GM19455 (cell line): ENCODE results near the gene GPC6.
"Not testable (repeated sequence)": the region's sequence is repeated elsewhere in the genome, so short reads cannot be mapped to it uniquely, and the experiment has no call there.

Experiments
- ATAC-seq: cut with Tn5 transposase; IDR thresholded peaks from one replicate; pipeline ENCODE4 v1.9.1; 2021; ENCODE audit not compliant: unreplicated experiment

GPC6 gene

DNA sequence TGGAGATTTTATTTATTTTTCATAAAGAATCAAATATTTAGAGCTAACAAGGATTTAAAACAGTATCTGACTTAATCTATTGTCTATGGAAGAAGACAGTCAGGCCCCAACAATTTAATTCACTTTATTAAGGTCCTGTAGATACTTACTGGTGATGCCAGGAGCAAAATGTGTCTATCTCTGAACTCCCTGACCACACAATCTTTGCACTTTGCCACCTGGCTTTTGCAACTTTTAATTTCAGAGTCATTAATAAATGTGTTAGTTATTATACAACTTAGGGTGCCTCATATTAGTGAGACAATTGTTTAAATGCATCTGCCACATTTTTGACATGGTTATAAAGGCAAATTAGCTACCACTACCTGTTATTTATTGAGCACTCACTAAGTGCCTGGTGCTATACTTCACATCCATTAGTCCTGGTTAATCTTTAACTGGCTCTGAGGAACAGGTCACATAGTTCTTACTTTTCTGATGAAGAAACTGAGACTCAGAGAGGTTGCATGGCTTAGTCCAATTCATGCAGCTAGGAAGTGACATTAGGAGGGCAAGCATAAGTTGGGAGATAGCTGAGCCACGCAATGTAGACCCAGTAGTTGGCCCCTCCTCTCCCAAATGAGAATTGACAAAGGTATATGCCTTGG lies 955.0 kb downstream of the GPC6 start:
- ATAC-seq = no peak

GRCh38 chr13:94182185-94182761 lies 955.7 kb downstream of the GPC6 start:
- ATAC-seq = no peak

- no peak for ATAC-seq
Observed at GRCh38 chr13:94186470-94186869, 959.9 kb downstream of the GPC6 start.

DNA sequence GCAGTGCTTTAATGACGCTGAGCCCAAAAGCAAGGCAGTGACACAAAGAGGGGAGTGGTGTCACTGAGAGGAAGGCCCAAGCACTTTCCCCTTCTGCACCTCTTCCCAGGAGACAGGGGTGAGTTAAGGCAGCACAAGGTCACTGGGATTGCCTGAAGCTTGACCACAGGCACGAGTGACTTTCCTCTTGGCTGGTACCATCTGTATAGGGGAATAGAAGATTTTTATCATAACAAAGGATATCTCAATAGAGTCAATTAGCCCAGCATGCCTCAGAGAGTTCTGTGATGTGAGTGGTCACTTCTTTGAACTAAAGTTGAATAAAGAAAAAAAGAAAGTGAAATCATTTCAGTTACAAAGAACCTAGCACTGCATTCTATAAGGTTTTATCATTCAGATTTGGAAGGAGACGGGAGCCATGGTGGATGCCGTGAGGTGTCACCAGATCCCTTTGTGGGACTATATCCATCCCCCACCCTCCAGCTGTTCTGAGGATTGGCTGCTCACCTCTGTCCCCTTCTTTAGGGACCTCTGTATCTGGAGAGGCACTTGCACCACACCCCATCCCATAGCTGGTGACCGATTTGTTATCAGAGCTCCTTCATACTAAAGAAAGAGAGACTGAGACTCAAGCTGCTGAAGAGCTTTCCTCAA lies 961.7 kb downstream of the GPC6 start:
- ATAC-seq = no peak

- ATAC-seq = no peak
Observed at GRCh38 chr13:94192431-94192975, 965.9 kb downstream of the GPC6 start.

- no peak for ATAC-seq
Observed at GRCh38 chr13:94195715-94196114, 969.1 kb downstream of the GPC6 start.

DNA sequence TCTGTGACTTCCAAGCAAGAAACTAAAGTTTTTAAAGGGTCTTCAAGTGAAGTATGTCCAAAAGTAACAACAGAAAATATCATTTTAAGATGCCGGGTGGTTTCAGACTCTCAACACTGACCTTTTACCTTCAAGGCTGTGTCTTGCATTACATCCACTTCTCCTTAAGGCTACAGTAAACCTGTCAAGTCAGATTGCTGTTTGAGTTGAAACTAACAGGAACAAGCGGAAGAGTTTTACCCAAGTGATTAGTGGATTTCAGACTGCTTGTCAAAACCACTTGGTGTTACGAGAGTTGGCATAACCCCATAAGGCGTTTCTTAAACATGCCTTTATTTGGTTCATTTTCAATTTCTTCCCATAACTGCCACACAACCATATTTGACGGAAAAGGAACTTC lies 969.8 kb downstream of the GPC6 start:
- ATAC-seq = no peak

GRCh38 chr13:94198681-94199080 lies 972.1 kb downstream of the GPC6 start:
- ATAC-seq = no peak

DNA sequence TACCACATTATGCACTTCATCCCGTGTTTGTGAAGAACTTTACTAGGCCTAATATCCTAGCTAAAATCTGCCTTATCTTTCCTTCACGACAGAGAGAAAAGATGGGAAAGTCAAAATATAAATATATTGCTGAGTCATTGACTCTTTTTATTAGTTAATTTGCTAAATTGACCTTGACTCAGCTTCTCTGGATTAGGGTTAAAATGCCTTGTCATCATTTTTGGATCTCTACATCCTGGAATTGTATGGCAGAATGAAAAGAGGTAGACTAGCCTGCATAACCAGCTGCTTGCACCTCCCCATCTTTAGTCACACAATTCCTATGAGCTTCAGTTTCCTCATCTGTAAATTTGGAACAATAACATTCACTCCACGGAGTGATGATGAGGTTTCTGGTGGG lies 972.5 kb downstream of the GPC6 start:
- no peak for ATAC-seq

DNA sequence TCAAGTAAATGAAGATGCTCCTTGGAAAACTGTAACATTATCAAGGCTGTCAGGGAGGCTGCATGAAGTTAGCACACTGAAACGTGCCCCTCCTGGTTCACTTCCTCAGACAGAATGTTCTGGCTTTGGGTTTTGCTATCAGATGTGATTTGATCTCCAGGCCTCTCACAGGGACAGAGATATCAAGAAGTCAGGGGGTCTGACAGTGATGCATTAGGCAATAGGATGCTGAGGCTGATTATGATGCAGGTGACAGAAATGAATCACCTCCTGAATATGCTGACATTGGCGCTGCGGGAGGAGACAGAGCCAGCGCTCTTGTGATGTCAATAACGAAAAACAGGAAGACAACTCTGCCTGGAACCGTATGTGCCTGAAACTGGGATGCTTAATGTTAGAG lies 974.4 kb downstream of the GPC6 start:
- no peak for ATAC-seq

- no peak for ATAC-seq
Observed at GRCh38 chr13:94204163-94204562, 977.6 kb downstream of the GPC6 start.

DNA sequence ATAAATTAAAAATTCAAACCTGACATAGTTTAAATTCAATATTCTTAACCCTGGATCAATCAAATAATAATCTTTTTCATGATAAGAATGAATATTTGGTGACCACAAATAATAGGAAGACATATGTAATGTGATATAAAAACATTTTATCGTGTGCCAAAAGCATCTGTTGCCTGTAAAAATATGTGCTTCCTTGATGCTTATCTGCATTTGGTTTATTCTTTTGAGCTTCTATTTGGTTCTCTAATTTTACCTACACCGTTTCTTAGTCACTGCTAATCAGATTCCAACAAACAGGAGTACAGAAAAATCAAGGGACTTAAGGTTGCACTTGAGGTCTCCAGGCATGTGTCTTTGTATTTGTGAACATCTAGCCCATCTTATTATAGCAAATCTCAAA lies 978.3 kb downstream of the GPC6 start:
- ATAC-seq = no peak

DNA sequence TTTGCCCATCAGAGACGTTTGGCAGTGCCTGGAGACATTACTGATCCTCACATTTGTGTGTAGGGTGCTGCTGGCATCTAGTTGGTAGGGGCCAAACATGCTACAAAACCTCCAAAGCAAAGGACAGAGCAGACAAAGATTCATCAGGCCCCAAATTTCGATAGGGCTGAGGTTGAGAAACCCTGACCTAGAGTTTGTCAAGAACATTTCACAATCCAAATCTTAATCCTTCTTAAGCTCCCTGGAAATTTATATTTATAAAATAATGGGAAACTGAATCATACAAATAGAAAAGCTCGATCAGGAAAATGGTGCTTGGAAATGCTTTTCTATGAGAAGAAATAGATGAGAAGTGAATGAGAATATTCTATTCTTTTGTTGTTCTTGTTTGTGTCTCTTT lies 979.3 kb downstream of the GPC6 start:
- no peak for ATAC-seq

DNA sequence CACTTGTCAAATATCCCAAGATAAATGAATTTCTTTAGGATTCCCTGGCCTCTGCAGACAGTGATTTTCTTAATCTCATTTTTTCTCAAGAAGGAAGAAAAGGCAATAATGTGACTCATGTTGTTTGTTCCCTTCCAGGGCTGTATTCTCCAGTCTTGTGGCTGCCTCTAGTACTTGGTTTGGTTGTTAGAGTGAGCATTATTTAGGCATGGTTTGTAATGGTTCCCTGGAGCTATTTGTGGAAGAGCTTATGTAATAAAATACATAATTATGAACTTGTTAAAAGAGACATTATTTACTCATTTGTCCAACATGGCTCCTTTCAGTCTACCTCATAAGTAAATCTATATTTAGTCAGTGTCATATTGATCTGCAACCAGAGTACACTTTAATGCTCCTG lies 982.5 kb downstream of the GPC6 start:
- ATAC-seq = no peak

- not testable (repeated sequence) for ATAC-seq
Observed at GRCh38 chr13:94209913-94210312, 983.3 kb downstream of the GPC6 start.

DNA sequence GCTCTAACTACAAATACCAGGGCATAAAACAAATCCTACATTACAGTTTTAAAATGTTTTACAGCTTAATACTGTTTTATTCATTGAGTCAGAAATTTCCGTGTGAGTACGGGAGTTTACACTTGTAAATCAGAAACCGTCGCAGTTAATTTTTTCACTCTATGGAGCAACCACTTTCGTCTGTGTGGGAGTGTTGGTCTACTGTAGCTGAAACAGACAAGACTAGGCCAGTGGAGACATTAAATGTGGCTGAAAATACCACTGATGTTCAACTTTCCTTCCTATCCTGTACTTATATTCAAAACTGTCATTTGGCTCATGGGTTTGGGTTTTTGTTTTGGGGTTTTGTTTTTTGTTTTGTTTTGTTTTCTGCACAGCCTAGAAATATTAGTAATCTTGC lies 984.2 kb downstream of the GPC6 start:
- no peak for ATAC-seq

DNA sequence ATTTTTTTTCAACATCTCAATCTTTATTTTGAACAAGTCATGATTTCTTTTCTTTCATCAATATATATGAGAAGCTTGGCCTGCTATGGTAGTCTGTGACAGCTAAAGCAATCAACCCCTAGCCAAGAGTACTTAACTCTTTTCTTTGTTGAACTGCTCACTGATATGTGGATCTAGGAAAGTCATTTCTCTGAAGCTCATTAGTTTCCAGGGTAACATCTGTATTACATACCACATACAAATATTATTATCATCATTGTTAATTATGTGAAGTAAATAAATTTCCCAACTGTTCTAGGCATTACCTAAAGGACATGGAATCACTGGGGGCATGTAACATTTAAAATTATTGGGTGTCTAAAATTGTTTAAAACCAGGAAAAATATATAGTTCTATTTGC lies 985.6 kb downstream of the GPC6 start:
- no peak for ATAC-seq

DNA sequence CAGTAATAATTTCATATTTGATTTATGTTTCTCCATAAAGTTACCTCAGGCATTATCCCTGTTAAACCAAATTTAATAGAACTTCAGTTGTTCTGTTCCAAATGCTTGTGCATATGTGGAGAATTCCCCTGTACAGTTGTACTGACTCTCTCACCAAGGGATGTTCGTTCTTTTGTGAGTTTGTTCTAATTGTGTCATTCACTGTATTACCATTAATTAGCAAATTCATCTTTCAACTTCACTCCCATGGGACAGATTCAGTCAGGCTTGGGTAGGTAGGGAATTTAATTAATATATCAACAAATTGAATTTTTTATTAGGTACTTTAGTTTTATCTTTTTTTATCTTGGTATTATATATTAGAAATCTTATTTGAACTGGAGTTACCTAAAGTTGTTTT lies 987.5 kb downstream of the GPC6 start:
- ATAC-seq = no peak

DNA sequence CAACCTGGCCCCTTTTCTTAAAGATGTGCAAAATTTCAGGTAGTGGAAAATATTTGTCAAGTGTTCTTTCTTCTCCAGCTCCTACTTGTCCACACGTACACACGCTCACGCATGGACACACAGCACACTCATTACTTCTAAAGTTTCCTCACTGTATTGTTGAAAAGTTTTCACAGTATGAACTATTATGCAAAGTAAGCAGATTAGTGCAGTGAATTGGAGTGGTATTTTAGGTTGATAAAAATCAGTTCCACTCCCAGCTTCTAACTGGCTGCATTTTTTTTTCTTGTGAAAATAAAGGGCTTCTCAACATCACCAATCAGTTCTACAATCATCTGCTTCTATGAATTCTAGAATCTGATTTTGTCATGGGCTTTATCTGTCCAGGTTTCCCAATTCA lies 988.4 kb downstream of the GPC6 start:
- no peak for ATAC-seq

DNA sequence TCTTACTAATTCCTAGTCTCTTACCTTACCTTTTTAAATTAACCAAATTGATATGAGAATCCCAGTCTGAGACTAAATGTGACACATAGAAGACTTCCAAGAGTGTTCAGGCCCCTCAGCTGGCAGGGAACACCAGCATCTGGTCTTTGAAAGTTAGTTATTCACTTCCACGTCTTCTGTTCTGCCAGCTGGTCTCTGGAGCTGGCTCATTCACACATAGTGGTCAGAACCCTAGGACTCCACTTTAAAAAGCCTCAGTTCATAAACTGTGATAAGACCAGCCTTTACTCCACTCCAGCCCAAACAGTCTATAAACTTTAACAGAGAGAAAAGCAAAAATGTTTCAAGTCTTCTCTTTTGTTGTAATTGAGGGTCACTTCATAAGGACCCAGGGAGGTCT lies 989.9 kb downstream of the GPC6 start:
- ATAC-seq = no peak

DNA sequence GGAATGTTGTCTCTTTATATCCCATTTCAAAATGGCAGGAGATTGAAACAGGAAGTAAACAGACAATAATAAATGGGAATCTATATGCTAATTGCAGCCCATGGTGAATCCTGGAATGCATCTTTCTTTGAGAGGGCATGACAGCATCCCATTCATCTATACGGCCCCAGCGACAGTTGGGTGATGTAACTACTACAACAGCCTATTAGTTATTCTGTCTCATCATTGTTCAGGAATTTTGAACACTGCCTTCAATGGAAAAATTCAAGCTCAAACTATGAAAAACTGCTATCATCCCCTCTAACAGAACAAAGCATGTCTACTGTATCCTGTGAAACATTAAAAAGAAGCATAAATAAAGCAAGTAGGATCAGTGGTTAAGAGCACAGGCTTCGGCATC lies 990.8 kb downstream of the GPC6 start:
- no peak for ATAC-seq

DNA sequence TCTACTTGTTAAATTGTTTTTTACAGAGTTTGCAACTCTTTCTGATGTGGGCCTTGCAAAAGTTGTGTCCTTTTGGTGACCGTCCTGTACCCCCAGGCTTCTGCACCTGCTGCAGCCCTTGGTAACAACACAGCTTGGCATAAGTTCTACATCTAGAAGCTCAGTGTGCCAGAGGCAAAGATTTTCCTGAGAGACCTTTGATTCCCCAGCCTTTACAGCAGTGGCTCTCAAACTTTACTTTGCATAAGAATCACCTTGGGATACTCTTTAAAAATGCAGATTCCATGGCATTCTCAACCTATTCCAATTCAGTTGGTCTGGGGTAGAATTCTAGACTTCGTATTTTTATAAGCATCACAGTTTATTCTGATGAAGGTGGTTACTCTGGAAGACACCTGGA lies 991.9 kb downstream of the GPC6 start:
- ATAC-seq = no peak
